K562 (cell line): ENCODE data around the gene IL4I1. TPM values are rescaled to one million over a fixed set of nuclear protein-coding genes. Genes with fewer than 3 reads are reported as not detected.

Experiments
- ARNT ChIP-seq, 2 experiments: fragments of 450-650 bp; IDR thresholded peaks; 2 replicates each; pipeline ENCODE4 v1.6.1; 2016; ENCODE audit warnings: mild to moderate bottlenecking in 1 of 2
- BRCA1 ChIP-seq, 2 experiments: fragments of 450-650 bp in 1 of 2; sonication (generic) in 1 of 2; formaldehyde crosslinking in 1 of 2; IDR thresholded peaks; 2 replicates each; pipeline versions ENCODE4 v1.5.0 to v1.6.1; 2017 to 2020; ENCODE audit warnings: mild to moderate bottlenecking in 1 of 2, missing genetic modification reagents in 1 of 2
- BRD4 ChIP-seq: fragments of 200-600 bp; sonication (generic); IDR thresholded peaks from 2 replicates; pipeline ENCODE4 v1.6.1; 2017; ENCODE audit warnings: inconsistent platforms
- GATA2 ChIP-seq: sonication (generic); formaldehyde crosslinking; IDR thresholded peaks from 2 replicates; pipeline ENCODE4 v1.4.0; 2020; ENCODE audit warnings: mild to moderate bottlenecking, missing genetic modification reagents
- ILF3 ChIP-seq: fragments of 450-650 bp; IDR thresholded peaks from 2 replicates; pipeline ENCODE4 v1.6.1; 2018; ENCODE audit warnings: antibody characterized with exemption, mild to moderate bottlenecking, moderate library complexity, borderline replicate concordance
- KDM2B ChIP-seq: fragments of 250-450 bp; sonication (Bioruptor Pico); IDR thresholded peaks from 2 replicates; pipeline ENCODE4 v1.8.0; 2021; ENCODE audit warnings: mild to moderate bottlenecking, moderate library complexity
- MXI1 ChIP-seq: IDR thresholded peaks from 2 replicates; pipeline ENCODE4 v1.6.1; 2011; ENCODE audit warnings: low read depth, mild to moderate bottlenecking, improper control_type of control experiment, low read length
- RAD51 ChIP-seq: fragments of 450-650 bp; IDR thresholded peaks from 2 replicates; pipeline ENCODE4 v1.7.1; 2016; ENCODE audit warnings: low read depth, mild to moderate bottlenecking, borderline replicate concordance
- RBM14 ChIP-seq: fragments of 200-400 bp; formaldehyde crosslinking; IDR thresholded peaks from 2 replicates; pipeline ENCODE4 v1.6.1; 2018; ENCODE audit warnings: low read depth, mild to moderate bottlenecking, low read length, moderate library complexity, borderline replicate concordance; ENCODE audit not compliant: insufficient read depth
- RBM34 ChIP-seq: fragments of 200-400 bp; formaldehyde crosslinking; IDR thresholded peaks from 2 replicates; pipeline ENCODE4 v1.6.1; 2018; ENCODE audit warnings: low read length, borderline replicate concordance; ENCODE audit not compliant: insufficient read depth
- RNF2 ChIP-seq: sonication (generic); IDR thresholded peaks from 2 replicates; pipeline ENCODE4 v1.6.1; 2016
- SP2 ChIP-seq: IDR thresholded peaks from 2 replicates; pipeline ENCODE4 v1.6.1; 2011; ENCODE audit warnings: mild to moderate bottlenecking, low read depth, low read length, moderate library complexity; ENCODE audit not compliant: poor library complexity, severe bottlenecking; ENCODE audit errors: extremely low read depth
- SREBF1 ChIP-seq: fragments of 150-350 bp; IDR thresholded peaks from 2 replicates; pipeline ENCODE4 v1.6.1; 2014; ENCODE audit warnings: antibody characterized with exemption, low read depth, low read length, borderline replicate concordance
- ZNF79 ChIP-seq: fragments of 250-450 bp; sonication (Bioruptor Pico); IDR thresholded peaks from 2 replicates; pipeline ENCODE4 v1.4.0; 2020; ENCODE audit warnings: low read depth, mild to moderate bottlenecking, moderate library complexity
- polyA plus RNA-seq, 8 experiments: library from polyadenylated mRNA; depleted of rRNA in 4 of 8; stranded (reverse) in 5 of 8; unstranded in 3 of 8; fragments of >200 nt; fragmentation: Nextera tagmentation in 2 of 8; fragmentation: Illumina TruSeq in 1 of 8; extraction: Ambion mirVana in 2 of 8; extraction: Trizol in 1 of 8; gene quantifications; 2 replicates each; pipeline versions ENCODE4 v1.2.1 to v1.2.3, GENCODE V29; 2011 to 2014; ENCODE audit warnings: inconsistent platforms in 1 of 8, missing spikeins in 1 of 8
- total RNA-seq, 7 experiments: library from RNA; depleted of rRNA in 6 of 7; stranded (reverse); fragments of >200 nt in 6 of 7; fragmentation: Illumina TruSeq in 2 of 7; extraction: Trizol in 2 of 7; gene quantifications; 2 replicates each; pipeline versions ENCODE4 v1.2.1 to v1.2.3, GENCODE V29; 2011 to 2021; ENCODE audit warnings: low replicate concordance in 1 of 7
- TF ChIP-seq, protein P1 (sequence below): fragments of 250-450 bp; sonication (Bioruptor Pico); IDR thresholded peaks from 2 replicates; pipeline ENCODE4 v1.8.0; 2022; ENCODE audit warnings: moderate library complexity, mild to moderate bottlenecking, inconsistent platforms
- TF ChIP-seq, protein P2 (sequence below): fragments of 450-650 bp; IDR thresholded peaks from 2 replicates; pipeline ENCODE4 v1.6.1; 2016; ENCODE audit warnings: low read depth, mild to moderate bottlenecking, moderate library complexity
- TF ChIP-seq, protein P3 (sequence below): sonication (generic); formaldehyde crosslinking; IDR thresholded peaks from 2 replicates; pipeline ENCODE4 v1.8.0; 2023; ENCODE audit warnings: mild to moderate bottlenecking, missing genetic modification reagents
- TF ChIP-seq, protein P4 (sequence below), 2 experiments: fragments of 200-800 bp in 1 of 2; sonication (Bioruptor generic) in 1 of 2; sonication (generic) in 1 of 2; formaldehyde crosslinking in 1 of 2; IDR thresholded peaks in 1 of 2; conservative IDR thresholded peaks in 1 of 2; 2 replicates each; pipeline versions ENCODE4 v1.5.0 to v1.6.1; 2016 to 2020; ENCODE audit warnings: missing compliant biosample characterization in 1 of 2, missing genetic modification characterization in 1 of 2, missing genetic modification reagents in 1 of 2
- TF ChIP-seq, protein P5 (sequence below): fragments of 250-450 bp; sonication (Bioruptor Pico); IDR thresholded peaks from 2 replicates; pipeline ENCODE4 v1.6.1; 2021; ENCODE audit warnings: mild to moderate bottlenecking

The IL4I1 gene
- total and polyA plus RNA-seq, 9 of the 15 experiments (the other 6 are each of a cell fraction or from before 2014, with no cell fraction given), result 0.06 to 0.95 (median 0.43) TPM; not detected in 2

DNA sequence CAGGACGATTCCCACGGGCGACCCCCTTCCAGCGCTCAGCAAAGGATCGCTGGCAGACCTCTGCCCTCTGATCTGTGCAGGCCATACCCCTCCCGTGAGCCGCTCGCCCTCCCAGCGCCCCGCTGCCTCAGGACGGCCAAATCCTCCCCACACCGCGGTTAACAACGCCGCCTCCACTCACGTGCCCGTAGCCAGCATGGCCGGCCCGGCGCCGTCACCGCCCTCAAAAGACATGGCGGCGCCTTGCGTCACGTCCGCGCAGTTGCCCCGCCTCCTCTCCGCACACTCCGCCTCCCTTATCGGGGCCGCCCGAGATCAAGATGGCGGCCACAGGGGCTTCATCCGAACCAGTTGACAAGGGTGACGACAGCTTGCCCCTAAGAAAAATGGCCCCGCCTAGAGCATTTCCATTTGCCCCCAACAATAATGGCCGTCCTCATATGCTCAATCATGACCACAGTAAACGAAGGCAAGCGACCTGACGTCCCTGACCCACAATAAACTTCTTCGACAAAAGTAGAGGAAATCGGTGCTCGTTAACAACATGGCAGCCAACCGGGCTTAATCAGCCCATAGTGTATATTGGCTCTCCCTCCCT is 20.2 kb downstream of the IL4I1 start (continued):
- TF ChIP-seq, protein P1, sequence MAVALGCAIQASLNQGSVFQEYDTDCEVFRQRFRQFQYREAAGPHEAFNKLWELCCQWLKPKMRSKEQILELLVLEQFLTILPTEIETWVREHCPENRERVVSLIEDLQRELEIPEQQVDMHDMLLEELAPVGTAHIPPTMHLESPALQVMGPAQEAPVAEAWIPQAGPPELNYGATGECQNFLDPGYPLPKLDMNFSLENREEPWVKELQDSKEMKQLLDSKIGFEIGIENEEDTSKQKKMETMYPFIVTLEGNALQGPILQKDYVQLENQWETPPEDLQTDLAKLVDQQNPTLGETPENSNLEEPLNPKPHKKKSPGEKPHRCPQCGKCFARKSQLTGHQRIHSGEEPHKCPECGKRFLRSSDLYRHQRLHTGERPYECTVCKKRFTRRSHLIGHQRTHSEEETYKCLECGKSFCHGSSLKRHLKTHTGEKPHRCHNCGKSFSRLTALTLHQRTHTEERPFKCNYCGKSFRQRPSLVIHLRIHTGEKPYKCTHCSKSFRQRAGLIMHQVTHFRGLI (CRISPR knock-in tag), result 0 out of 2 replicates have a peak, but pooled peaks have one; percentile 5
- TF ChIP-seq BRCA1 (IDR thresholded peaks at IDR 0.05) (no peak), BRCA1 (CRISPR knock-in tag; IDR thresholded peaks at IDR 0.05) (no peak), SREBF1 (no peak), RAD51 (no peak), ARNT (IDR thresholded peaks at IDR 0.05) (0 out of 4 replicates have a peak, but pooled peaks of 1 of the 2 experiments have one; percentile 72), MXI1 (peak; percentile 78; the same call in 1 of the 2 replicates), ZNF79 (CRISPR knock-in tag) (no peak), GATA2 (no peak), RNF2 (no peak; the same call in 1 of the 2 replicates), RBM14 (no peak), KDM2B (CRISPR knock-in tag) (no peak), RBM34 (no peak), SP2 (no peak), ILF3 (no peak), BRD4 (no peak; the same call in 1 of the 2 replicates)
- TF ChIP-seq, protein P2, sequence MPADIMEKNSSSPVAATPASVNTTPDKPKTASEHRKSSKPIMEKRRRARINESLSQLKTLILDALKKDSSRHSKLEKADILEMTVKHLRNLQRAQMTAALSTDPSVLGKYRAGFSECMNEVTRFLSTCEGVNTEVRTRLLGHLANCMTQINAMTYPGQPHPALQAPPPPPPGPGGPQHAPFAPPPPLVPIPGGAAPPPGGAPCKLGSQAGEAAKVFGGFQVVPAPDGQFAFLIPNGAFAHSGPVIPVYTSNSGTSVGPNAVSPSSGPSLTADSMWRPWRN, result no peak
- TF ChIP-seq, protein P3, sequence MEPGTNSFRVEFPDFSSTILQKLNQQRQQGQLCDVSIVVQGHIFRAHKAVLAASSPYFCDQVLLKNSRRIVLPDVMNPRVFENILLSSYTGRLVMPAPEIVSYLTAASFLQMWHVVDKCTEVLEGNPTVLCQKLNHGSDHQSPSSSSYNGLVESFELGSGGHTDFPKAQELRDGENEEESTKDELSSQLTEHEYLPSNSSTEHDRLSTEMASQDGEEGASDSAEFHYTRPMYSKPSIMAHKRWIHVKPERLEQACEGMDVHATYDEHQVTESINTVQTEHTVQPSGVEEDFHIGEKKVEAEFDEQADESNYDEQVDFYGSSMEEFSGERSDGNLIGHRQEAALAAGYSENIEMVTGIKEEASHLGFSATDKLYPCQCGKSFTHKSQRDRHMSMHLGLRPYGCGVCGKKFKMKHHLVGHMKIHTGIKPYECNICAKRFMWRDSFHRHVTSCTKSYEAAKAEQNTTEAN (CRISPR knock-in tag), result no peak
- TF ChIP-seq, protein P4, sequence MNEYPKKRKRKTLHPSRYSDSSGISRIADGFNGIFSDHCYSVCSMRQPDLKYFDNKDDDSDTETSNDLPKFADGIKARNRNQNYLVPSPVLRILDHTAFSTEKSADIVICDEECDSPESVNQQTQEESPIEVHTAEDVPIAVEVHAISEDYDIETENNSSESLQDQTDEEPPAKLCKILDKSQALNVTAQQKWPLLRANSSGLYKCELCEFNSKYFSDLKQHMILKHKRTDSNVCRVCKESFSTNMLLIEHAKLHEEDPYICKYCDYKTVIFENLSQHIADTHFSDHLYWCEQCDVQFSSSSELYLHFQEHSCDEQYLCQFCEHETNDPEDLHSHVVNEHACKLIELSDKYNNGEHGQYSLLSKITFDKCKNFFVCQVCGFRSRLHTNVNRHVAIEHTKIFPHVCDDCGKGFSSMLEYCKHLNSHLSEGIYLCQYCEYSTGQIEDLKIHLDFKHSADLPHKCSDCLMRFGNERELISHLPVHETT (CRISPR knock-in tag; conservative IDR thresholded peaks at IDR 0.05 in 1 of 2, IDR thresholded peaks at IDR 0.05 in 1 of 2), result peak in 1 of 2 experiments; percentile 90; a peak in 2 of 4 replicates
- TF ChIP-seq, protein P5, sequence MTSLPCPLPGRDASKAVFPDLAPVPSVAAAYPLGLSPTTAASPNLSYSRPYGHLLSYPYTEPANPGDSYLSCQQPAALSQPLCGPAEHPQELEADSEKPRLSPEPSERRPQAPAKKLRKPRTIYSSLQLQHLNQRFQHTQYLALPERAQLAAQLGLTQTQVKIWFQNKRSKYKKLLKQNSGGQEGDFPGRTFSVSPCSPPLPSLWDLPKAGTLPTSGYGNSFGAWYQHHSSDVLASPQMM (CRISPR knock-in tag), result no peak
